GM06990 (cell line): Measurements from ENCODE around the gene WDR4.
"Not testable (repeated sequence)": the region's sequence is repeated elsewhere in the genome, so short reads cannot be mapped to it uniquely, and the experiment has no call there.

Source experiments
- DNase-seq: peaks from one replicate; pipeline ENCODE4 v3.0.0-alpha.2; 2011; ENCODE audit not compliant: insufficient read length; ENCODE audit errors: extremely low read depth
- H3K27me3 ChIP-seq: replicated peaks from 2 replicates; pipeline ENCODE4 v1.6.0; 2011; ENCODE audit warnings: low read length; ENCODE audit not compliant: control insufficient read depth, insufficient read depth
- H3K36me3 ChIP-seq: 2 replicates; pipeline ENCODE4 v1.5.1; 2011; ENCODE audit warnings: low read length; ENCODE audit not compliant: control insufficient read depth, insufficient read depth
- H3K4me3 ChIP-seq: replicated peaks from 2 replicates; pipeline ENCODE4 v1.5.1; 2011; ENCODE audit warnings: low read depth, mild to moderate bottlenecking, control low read depth, low read length
- TF ChIP-seq, protein P1 (sequence below): IDR thresholded peaks from 2 replicates; pipeline ENCODE4 v1.5.1; 2011; ENCODE audit warnings: low read length, control low read depth, mild to moderate bottlenecking, inconsistent platforms; ENCODE audit not compliant: insufficient read depth, poor library complexity, severe bottlenecking

The WDR4 gene

DNA sequence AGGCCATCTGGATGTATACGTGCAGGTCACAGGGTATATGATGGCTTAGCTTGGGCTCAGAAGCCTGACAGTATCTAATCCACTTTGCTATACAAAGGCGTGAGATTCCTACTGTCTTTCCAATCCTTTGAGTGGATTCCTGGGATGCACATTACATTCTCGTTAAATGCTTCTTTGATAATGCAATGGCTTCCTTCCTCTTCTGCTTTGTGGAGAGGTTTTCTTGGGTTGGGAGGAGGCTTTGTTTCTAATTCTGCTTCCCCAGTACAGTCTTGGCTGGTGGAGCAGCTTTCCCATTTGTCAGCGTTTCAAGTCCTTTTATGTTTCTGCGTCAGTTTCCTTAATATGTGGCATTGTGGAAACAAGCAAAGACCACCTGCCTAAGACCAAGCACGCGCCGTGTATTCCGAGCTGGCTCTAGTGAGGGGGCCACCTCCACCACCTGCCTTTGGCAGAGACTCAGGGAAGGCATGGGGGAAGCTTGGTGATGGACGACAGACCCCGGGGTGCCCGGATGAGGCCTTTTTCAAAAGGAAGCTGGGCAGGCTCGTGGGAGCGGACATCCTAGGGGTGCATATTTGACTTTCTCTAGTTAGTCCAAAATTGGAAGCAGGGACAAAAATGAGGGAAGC, 72.7 kb downstream of the WDR4 start:
- no peak overlapping the region for H3K4me3 ChIP-seq
- TF ChIP-seq, protein P1, sequence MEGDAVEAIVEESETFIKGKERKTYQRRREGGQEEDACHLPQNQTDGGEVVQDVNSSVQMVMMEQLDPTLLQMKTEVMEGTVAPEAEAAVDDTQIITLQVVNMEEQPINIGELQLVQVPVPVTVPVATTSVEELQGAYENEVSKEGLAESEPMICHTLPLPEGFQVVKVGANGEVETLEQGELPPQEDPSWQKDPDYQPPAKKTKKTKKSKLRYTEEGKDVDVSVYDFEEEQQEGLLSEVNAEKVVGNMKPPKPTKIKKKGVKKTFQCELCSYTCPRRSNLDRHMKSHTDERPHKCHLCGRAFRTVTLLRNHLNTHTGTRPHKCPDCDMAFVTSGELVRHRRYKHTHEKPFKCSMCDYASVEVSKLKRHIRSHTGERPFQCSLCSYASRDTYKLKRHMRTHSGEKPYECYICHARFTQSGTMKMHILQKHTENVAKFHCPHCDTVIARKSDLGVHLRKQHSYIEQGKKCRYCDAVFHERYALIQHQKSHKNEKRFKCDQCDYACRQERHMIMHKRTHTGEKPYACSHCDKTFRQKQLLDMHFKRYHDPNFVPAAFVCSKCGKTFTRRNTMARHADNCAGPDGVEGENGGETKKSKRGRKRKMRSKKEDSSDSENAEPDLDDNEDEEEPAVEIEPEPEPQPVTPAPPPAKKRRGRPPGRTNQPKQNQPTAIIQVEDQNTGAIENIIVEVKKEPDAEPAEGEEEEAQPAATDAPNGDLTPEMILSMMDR: no peak
- no peak for DNase-seq
- H3K27me3 ChIP-seq: peaks cover 3% of the 10 kb centered on the region
- no peaks in the 10 kb centered on the region for H3K36me3 ChIP-seq

DNA sequence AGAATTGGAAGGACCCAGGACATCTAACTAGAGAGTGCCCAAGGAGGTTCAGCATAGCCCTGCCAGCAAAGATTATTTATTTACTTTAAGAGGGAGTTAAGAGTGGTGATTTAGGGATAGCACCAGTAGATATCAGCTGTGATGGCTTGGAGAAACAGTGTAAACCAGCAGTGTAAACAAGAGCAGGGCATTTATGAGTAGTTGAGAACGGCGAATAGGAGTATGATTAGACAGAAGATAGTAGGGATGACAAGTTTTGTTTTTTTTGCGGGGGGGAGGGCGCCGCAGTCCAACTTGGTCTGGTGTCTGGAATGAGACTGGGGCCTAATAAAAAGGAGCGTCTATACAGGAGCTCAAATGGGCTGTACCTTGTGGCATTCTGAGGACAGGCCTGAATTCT, 77.7 kb downstream of the WDR4 start:
- H3K4me3 ChIP-seq, DNase-seq, H3K36me3 ChIP-seq, H3K27me3 ChIP-seq: not testable (repeated sequence)

DNA sequence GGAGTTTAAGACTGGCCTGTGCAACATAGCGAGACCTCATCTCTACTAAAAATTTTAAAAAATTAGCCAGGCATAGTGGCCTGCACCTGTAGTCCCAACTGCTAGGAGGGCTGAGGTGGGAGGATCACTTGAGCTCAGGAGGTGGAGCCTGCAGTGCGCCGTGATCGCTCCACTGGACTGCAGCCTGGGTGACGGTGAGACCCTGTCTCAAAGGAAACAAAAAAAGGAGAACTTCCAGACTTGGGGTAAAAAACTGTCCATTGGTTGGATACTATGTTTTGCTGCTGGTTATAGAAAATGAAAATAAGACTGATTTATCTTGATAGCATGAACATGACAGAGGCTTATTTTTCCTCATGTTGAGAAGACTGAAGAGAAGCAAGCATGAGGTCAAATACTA, 79.4 kb downstream of the WDR4 start:
- H3K36me3 ChIP-seq: no peaks in the 10 kb centered on the region
- TF ChIP-seq, protein P1: no peak
- no peak for DNase-seq
- H3K27me3 ChIP-seq: no peaks in the 10 kb centered on the region; the same call in 1 of the 2 replicates
- no peak overlapping the region for H3K4me3 ChIP-seq

DNA sequence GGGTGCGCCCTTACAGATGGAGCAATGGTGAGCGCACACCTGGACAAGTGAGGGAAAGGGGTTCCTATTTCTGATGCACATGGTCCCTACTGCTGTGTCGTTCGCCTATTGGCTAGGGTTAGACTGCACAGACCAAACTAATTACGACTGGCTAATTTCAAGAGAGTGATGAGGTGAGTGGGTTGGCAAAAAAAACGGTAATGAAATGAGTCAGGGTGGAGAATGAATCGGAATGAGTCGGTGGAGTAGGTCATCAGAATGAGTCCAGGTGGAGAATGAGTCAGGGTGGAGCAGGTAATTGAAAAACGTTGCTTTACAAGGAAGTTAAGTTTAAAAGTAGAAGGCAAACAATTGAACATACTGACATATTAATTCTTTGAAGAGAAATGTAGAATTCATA, 79.8 kb downstream of the WDR4 start:
- Histone ChIP-seq H3K27me3 (no peaks in the 10 kb centered on the region; the same call in 1 of the 2 replicates), H3K4me3 (no peak overlapping the region), H3K36me3 (no peaks in the 10 kb centered on the region)
- TF ChIP-seq, protein P1: no peak
- DNase-seq: no peak
